Panc1 (cell line): ENCODE data around the gene ZNF124.

Experiments used
- CTCF ChIP-seq: fragments of 450-650 bp; IDR thresholded peaks from 2 replicates; pipeline ENCODE4 v1.5.1; 2017; ENCODE audit warnings: mild to moderate bottlenecking
- POLR2AphosphoS5 ChIP-seq: IDR thresholded peaks from 2 replicates; pipeline ENCODE4 v1.6.1; 2012; ENCODE audit warnings: mild to moderate bottlenecking, low read depth, low read length, moderate library complexity
- TCF7L2 ChIP-seq: IDR thresholded peaks from 2 replicates; pipeline ENCODE4 v1.6.1; 2011; ENCODE audit warnings: mild to moderate bottlenecking, low read depth, low read length, inconsistent platforms

GRCh38 chr1:247193958-247194357 is 22.1 kb upstream of the ZNF124 start:
- TF ChIP-seq TCF7L2, result no peak
- TF ChIP-seq CTCF, result no peak
- TF ChIP-seq POLR2AphosphoS5, result no peak
